ENCODE results near the gene ZNF385B.

DNA sequence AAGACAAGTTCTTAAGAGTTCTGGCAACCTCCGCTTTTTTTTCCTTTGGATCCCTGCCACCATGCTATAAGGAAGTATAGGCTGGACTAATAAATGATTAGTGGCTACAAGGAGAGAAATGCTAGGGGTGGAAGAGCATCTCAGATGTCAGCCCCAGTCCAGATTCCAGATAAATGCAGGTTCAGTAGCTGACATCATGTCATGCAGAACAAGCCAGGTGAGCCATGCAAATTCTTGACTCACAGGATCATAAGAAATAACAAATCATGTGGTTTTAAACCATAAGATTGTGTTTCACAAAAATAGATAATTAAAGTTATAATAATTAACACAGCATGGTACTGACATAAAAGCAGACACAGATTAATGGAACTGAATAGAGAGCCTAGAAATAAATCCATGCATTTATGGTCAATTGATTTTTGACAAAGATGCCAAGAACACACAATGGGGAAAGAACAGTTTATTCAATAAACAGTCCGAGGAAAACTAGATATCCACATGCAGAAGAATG, 443.9 kb downstream of the ZNF385B start:
- TF ChIP-seq POLR2A (IDR thresholded peaks at IDR 0.05) (no peak), CTCF (IDR thresholded peaks at IDR 0.05) (no peak)
